Lower leg skin (tissue), 4 donors: Measurements from ENCODE around the gene PLA2G7. TPM values are rescaled to one million over a fixed set of nuclear protein-coding genes. Genes with fewer than 3 reads are reported as not detected.

Experiments
- DNase-seq, 2 donors: peaks; one replicate each; pipeline ENCODE4 v3.0.0-alpha.2; 2019; ENCODE audit warnings: low spot score in 2 of 2
- H3K4me3 ChIP-seq: fragments of 200-600 bp; sonication (generic); 2 replicates; pipeline ENCODE4 v1.5.1; 2017; ENCODE audit warnings: mild to moderate bottlenecking, low read depth; ENCODE audit not compliant: poor library complexity, severe bottlenecking
- POLR2A ChIP-seq, 2 donors: fragments of 450-650 bp; IDR thresholded peaks; one replicate each; pipeline ENCODE4 v1.6.1; 2016 to 2017; ENCODE audit warnings: antibody characterized with exemption in 2 of 2, mild to moderate bottlenecking in 1 of 2, moderate library complexity in 1 of 2
- WGBS, 2 donors: methylation state at CpG; one replicate each; pipeline ENCODE4 v1.1.5; 2018; 5-methylcytosine and 5-hydroxymethylcytosine counted together
- intact Hi-C: fragments of 100-400 bp; cut with DNase I; formaldehyde crosslinking; loops from one replicate; pipeline ENCODE4 v1.15.0; 2023; ENCODE audit warnings: low total_unique reads
- total RNA-seq, 4 donors: library from RNA; depleted of rRNA; stranded (reverse); fragments of >200 nt; gene quantifications; one replicate each; pipeline ENCODE4 v1.1.0, GENCODE V29; 2016
- TF ChIP-seq, protein P1 (sequence below), 3 donors: fragments of 450-650 bp; IDR thresholded peaks; one replicate each; pipeline ENCODE4 v1.5.1; 2016; ENCODE audit warnings: antibody characterized with exemption in 3 of 3, mild to moderate bottlenecking in 3 of 3, moderate library complexity in 2 of 3

The PLA2G7 gene
- total RNA-seq, 4 donors from 2014 or later, result 0.61 to 7.1 (median 2.0) TPM

- no peak for DNase-seq
- no peak overlapping the region for H3K4me3 ChIP-seq
- intact Hi-C loops, result no loop called here
- TF ChIP-seq, protein P1, sequence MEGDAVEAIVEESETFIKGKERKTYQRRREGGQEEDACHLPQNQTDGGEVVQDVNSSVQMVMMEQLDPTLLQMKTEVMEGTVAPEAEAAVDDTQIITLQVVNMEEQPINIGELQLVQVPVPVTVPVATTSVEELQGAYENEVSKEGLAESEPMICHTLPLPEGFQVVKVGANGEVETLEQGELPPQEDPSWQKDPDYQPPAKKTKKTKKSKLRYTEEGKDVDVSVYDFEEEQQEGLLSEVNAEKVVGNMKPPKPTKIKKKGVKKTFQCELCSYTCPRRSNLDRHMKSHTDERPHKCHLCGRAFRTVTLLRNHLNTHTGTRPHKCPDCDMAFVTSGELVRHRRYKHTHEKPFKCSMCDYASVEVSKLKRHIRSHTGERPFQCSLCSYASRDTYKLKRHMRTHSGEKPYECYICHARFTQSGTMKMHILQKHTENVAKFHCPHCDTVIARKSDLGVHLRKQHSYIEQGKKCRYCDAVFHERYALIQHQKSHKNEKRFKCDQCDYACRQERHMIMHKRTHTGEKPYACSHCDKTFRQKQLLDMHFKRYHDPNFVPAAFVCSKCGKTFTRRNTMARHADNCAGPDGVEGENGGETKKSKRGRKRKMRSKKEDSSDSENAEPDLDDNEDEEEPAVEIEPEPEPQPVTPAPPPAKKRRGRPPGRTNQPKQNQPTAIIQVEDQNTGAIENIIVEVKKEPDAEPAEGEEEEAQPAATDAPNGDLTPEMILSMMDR (IDR thresholded peaks at IDR 0.05), result no peak
- TF ChIP-seq POLR2A (IDR thresholded peaks at IDR 0.05), result no peak
- WGBS, 2 donors, result 76 to 80% methylated on average over 3 of the region's 3 CpGs
Observed at GRCh38 chr6:46760925-46761324, 25.8 kb upstream of the PLA2G7 start.

DNA sequence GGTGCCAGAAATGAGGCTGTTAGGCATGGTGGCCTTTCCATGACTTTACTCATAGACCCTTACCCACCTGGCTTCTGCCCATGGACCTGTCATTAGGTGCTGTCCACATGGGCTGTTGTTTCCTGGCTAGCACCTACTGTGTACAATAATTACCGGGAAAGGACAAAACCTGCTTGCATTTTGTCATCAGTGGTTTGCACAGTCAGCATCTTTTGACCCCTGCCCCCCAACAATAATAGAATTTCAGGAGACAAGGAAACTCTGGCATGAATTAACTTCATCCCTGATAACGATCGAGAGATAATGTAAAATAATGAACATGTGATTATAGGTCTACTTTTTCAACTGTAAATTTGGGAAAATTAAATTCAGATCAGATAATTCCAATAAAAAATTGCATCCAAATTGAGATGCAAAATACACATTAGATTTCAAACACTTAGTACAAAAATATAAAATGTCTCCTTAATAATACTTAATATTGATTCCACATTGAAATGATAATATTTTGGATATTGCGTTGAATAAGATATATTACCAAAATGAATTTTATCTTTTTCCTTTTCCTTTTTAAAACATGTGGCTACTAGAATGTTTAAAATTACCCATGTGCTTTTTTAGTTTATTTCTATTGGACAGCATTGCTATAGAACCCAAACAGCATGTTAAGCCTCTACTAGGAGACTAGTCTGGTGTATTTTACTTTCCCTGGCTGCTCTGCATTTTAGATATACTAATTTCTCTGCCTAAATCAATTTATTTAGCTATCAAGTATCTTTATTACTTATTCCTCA is 24.0 kb upstream of the PLA2G7 start:
- no peak overlapping the region for H3K4me3 ChIP-seq
- intact Hi-C loops, result no loop called here
- TF ChIP-seq, protein P1 (IDR thresholded peaks at IDR 0.05), result no peak
- TF ChIP-seq POLR2A (IDR thresholded peaks at IDR 0.05), result no peak
- WGBS, 2 donors, result 93 to 96% methylated on average over 4 of the region's 4 CpGs
- no peak for DNase-seq

DNA sequence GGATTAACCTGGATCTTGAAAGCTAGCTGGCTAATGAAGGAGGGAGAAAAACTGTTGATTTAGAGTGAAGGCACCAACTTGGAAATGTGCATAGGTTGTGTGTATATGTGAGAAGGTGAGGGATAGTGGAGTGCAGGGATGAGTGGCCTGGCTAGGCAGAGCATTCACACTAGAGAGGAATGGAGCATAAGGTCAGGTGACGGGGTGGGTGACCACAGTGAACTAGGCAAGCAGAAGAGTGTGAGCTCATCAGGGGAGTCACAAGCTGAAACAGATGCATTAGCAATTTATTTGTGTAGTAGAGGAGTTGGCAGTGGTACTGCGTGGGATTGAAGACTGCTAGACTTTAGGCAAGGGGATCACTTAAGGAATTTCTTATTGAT is 22.0 kb upstream of the PLA2G7 start:
- intact Hi-C loops, result no loop called here
- 70 to 74% methylated on average over 2 of the region's 2 CpGs for WGBS, 2 donors
- DNase-seq, result no peak
- TF ChIP-seq, protein P1 (IDR thresholded peaks at IDR 0.05), result no peak
- no peak for TF ChIP-seq POLR2A (IDR thresholded peaks at IDR 0.05)
- H3K4me3 ChIP-seq, result no peak overlapping the region

GRCh38 chr6:46756469-46757213 is 21.5 kb upstream of the PLA2G7 start:
- TF ChIP-seq, protein P1 (IDR thresholded peaks at IDR 0.05), result no peak
- no peak for TF ChIP-seq POLR2A (IDR thresholded peaks at IDR 0.05)
- intact Hi-C loops, result no loop called here
- 52 to 58% methylated on average over 7 of the region's 7 CpGs for WGBS, 2 donors
- DNase-seq, result no peak
- H3K4me3 ChIP-seq, result no peak overlapping the region

GRCh38 chr6:46755865-46756264 is 20.7 kb upstream of the PLA2G7 start:
- DNase-seq, result no peak
- H3K4me3 ChIP-seq, result no peak overlapping the region
- intact Hi-C loops, result no loop called here
- TF ChIP-seq POLR2A (IDR thresholded peaks at IDR 0.05), result no peak
- TF ChIP-seq, protein P1 (IDR thresholded peaks at IDR 0.05), result no peak
- WGBS, 2 donors, result 33 to 39% methylated on average over 1 of the region's 1 CpG
